Stimulated activated CD8-positive, alpha-beta memory T cell treated with anti-CD3 and anti-CD28 coated beads, Interleukin-7, amount 100 ng/mL, for 24 hours (primary cell): Measurements from ENCODE around the gene DNAJC8.

ENCODE experiments used
- DNase-seq: peaks from one replicate; pipeline ENCODE4 v3.0.0-alpha.2; 2020; ENCODE audit warnings: low read depth

The DNAJC8 gene

GRCh38 chr1:28200234-28200873, 32.5 kb downstream of the DNAJC8 start:
- no peak for DNase-seq

DNA sequence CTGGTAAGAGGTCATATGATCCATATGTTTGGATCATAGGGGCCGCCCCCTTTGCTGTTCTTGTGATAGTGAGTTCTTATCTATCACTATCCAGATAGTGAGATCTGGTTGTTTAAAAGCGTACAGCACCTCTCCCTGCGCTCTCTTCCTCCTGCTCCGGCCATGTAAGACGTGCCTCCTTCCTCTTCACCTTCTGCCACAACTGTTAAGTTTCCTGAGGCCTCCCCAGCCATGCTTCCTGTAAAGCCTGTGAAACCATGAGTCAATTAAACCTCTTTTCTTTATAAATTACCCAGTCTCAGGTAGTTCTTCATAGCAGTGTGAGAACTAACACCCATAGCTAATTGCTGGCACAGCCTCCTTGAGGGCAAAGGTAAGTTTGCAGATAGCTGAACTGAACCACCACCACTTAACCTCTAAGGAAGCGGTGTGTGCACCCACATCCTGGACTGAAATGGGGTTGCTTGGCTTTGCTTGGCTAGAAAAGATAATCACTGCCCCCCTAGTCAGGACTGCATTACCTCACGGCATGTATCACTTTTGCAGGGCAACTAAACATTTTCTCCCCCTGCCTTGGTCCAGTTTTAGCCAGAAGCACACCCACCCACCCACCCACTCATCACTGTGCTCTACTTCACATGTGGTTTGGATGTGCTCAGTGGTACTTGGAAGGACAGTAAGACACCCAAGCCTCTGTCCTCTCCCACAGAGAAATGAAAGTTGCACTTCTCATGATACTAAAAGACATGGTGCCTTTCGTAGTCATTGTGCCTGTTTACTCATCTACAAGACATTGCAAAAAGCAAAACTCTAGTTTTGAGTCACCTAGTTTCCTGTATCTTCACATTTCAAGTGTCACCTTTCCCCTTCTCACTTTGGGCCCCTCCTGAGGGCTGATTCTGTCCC, 33.2 kb downstream of the DNAJC8 start:
- DNase-seq, result peak; percentile 17

DNA sequence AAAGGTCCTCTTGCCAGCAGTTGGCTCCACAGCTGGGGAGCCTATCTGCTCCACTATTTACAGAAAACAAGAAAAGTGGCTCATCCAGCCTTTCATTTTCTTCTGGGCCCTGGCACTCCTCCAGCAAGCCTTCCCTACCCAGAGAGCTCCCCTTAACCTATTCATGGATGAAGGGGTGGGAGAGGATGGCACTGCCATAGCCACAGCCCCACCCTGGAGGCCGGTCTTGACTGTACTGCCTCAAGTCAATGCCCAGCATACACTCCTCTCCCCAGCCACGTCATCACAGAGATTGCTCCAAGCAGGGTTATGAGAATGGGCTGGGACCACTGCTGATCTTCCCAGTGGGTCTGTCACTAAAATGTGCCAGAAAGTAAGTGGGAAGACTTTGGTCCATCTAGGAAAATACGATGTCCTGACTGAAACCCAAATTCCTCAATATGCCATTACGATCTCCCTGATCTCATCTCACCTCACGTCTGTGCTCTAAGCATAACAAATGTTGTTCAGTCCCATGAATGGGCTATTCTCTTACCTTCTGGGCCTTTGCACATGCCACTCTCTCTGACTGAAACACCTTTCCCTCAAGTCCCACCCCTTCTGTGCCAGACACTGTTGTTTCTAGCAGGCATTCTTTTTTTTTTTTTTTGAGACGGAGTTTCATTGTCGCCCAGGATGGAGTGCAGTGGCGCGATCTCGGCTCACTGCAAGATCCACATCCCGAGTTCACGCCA, 35.0 kb downstream of the DNAJC8 start:
- DNase-seq, result no peak

DNA sequence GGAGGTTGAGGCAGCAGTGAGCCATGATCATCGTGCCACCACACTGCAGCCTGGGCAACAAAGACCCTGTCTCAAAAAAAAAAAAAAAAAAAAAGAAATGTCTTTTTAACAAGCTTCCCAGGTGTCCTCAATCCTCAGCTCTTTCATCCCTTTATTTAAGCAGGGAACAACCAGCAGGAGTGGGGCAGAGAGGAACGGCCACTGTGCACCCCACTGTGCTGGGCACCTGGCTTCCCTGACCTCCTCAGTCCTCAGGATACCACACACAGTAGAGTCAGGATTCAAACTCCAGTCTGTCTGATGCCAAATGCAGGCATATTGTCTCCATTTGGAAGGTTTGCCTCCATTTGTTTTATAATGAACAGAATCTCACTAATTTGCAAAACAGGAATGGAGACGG, 36.5 kb downstream of the DNAJC8 start:
- no peak for DNase-seq

- DNase-seq, result no peak
These were observed 37.0 kb downstream of the DNAJC8 start for GRCh38 chr1:28195780-28196179.

DNA sequence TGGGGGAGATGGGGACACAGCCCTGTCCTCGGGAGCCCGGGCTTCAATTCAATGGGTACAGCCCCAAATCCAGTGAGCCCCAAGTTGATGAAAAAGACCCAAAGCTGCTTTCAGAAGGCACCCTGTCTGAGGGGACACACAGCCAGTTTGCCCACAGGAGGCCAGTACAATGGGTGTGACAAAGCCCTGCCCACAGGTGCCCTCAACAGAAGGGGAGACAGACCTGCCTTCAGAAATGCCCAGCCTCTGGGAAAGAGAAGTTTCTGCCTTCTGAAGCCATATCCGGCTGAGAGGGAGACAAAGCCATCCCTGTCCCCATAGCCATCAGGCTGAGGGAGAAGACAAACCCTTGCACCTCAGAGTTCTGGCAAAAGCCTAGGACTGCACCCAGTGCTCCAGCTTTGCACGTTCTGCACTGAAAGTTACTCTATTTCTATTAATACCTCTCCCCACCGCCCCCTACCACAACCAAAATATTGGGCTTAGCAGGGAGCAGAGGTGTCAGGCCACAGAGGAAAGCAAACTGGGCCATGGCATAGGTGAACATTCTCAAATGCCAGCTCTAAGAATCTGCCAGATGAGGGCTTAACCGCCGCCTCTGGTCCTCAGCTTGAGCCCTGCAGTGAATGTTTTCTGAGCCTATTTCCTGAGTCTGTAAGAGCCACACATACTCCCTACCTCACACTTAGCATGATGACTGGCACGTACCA, 38.3 kb downstream of the DNAJC8 start:
- no peak for DNase-seq

- DNase-seq, result no peak
These were observed 39.1 kb downstream of the DNAJC8 start for GRCh38 chr1:28193701-28194161.

- DNase-seq, result no peak
These were observed 41.7 kb downstream of the DNAJC8 start for GRCh38 chr1:28190996-28191645.

GRCh38 chr1:28190337-28190979, 42.4 kb downstream of the DNAJC8 start:
- no peak for DNase-seq

- DNase-seq, result no peak
These were observed 47.8 kb downstream of the DNAJC8 start for GRCh38 chr1:28185071-28185470.

DNA sequence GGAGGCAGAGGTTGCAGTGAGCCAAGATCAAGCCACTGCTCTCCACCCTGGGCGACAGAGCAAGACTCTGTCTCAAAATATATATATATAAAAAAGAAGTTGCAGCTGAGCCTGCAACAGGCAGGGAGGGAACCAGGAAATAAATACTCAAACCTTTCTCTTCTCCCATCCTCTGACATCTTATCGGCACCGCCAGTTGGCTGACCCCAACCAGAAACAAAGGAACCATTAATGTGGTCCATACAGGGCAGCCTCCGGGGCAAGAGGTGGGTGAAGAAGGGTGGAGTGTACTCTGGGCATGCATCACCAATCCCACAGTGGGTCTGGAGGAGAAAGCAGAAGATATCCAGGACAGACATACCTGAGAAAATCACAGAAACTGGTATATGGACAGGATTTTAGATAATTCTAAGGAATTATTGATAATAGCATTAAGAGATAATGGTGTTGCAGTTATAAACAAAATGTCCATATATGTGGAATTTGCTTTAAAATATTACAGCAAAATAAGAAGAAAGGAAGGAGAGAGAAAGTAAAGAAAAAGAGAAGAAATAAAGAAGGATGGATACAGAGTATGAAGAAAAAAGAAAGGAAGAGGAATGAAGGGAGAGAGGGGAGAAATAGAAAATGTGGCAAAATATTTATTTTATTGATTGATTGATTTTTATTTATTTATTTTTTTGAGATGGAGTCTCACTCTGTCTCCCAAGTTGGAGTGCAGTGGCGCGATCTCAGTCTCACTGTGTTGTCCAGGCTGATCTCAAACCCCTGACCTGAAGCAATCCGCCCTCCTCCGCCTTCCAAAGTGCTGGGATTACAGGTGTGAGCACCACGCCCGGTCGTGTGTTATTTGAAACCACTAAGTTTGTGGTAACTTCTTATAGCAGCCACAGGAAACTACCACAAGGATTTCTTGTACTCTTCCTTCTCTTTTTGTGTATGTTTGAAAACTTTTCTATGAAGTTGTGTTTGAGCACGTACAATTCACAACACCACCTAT, 52.2 kb downstream of the DNAJC8 start:
- DNase-seq, result no peak

DNA sequence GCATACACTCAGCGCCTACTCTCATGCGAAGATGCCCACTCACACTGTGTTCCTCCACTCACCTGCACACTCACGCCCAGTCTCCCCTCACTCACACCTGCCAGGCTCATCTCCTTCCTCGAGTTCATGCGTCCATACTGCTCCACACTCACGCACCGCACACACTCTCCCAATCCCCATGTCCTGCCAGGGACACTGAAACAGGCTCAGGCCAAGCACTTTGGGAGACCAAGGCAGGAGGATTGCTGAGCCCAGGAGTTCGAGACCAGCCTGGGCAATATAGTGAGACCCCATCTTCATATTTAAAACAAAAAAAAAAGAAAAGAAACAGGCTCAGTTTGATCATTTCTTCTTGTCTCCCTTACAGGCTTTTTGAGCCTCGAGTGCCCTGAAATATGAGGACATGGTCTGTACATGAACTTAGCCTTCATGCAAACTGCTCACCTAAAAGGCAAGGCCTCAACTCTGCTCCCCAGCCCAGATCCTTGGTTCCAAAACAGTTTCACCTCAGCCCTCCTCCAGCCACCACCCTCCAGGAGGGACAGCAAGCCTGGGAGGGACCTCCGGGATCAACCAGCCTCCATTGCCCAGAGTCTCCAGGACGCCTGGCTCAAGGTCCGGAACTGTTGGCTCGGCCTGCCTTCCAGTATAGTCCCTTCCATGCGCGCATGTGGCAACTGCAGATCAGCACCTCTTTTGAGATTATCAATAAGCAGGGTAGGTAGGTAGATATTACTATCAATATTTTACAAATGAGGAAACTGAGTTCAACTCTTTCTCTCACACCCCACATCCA, 53.9 kb downstream of the DNAJC8 start:
- DNase-seq, result no peak

- no peak for DNase-seq
These were observed 56.0 kb downstream of the DNAJC8 start, which contains the start of gene PTAFR for GRCh38 chr1:28176492-28177470. Gene PTAFR (minus strand): TSS chr1:28176690. CDS start chr1:28151021, 25,669 bp downstream.

DNA sequence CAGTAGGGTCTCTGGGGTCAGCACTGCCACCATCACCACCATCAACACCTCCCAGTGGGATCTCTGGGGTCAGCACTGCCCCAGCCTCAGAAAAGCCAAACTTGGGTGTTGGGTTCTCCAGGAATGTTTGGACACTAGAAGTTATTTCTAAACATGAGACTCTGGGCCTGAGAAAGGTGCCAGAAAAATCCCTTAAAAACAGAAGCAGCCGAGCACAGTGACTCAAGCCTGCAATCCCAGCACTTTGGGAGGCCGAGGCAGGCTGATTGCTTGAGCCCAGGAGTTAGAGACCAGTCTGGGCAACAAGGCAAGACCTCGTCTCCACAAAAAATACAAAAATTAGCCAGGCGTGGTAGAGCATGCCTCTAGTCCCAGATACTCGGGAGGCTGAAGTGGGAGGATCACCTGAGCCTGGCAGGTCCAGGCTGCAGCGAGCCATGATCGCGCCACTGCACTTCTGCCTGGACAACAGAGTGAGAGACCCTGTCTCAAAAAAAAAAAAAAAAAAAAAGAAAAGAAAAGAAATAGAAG, 56.8 kb downstream of the DNAJC8 start:
- DNase-seq, result no peak

- DNase-seq, result no peak
These were observed 58.9 kb downstream of the DNAJC8 start for GRCh38 chr1:28173980-28174297.

- DNase-seq, result no peak
These were observed 59.5 kb downstream of the DNAJC8 start for GRCh38 chr1:28173151-28173979.
